Measurements from ENCODE around the gene SEPTIN12.

SEPTIN12 gene

GRCh38 chr16:4811242-4811641, 23.1 kb upstream of the SEPTIN12 start:
- Histone ChIP-seq H3K4me2 (ENCODE audit: low read depth, low read length, poor library complexity, severe bottlenecking) (no peak overlapping the region), H3K36me3 (ENCODE audit: insufficient read depth, low read length) (peaks cover 31% of the 10 kb centered on the region; the same call in 1 of the 2 replicates), H2AFZ (ENCODE audit: low read length) (no peak overlapping the region), H3K9ac (ENCODE audit: low read depth, low read length, poor library complexity, severe bottlenecking) (no peak overlapping the region), H3K4me1 (ENCODE audit: insufficient read depth, low read length, poor library complexity, severe bottlenecking) (no peaks in the 10 kb centered on the region), H3K79me2 (ENCODE audit: insufficient read depth, low read length) (no peaks in the 10 kb centered on the region), H3K27me3 (ENCODE audit: insufficient read depth, low read length, poor library complexity, severe bottlenecking) (no peaks in the 10 kb centered on the region), H3K9me2 (replicated peaks; ENCODE audit: low read depth, low read length) (no peaks in the 10 kb centered on the region), H3K9me3 (ENCODE audit: insufficient read depth, low read depth, low read length) (no peaks in the 10 kb centered on the region), H4K20me1 (ENCODE audit: insufficient read depth, low read length, poor library complexity, severe bottlenecking) (no peaks in the 10 kb centered on the region), H3F3A (ENCODE audit: low read depth) (no peaks in the 10 kb centered on the region), H3K4me3 (ENCODE audit: low read length, poor library complexity, severe bottlenecking) (no peak overlapping the region)
- no peak for TF ChIP-seq CTCF (conservative IDR thresholded peaks at IDR 0.05; ENCODE audit: low read length)
- no peak for TF ChIP-seq EZH2phosphoT487 (IDR thresholded peaks at IDR 0.05; ENCODE audit: borderline replicate concordance)

- Histone ChIP-seq H2AFZ (ENCODE audit: low read length) (no peak overlapping the region), H3K9me2 (replicated peaks; ENCODE audit: low read depth, low read length) (no peaks in the 10 kb centered on the region), H3F3A (ENCODE audit: low read depth) (no peaks in the 10 kb centered on the region), H3K4me3 (ENCODE audit: low read length, poor library complexity, severe bottlenecking) (no peak overlapping the region), H4K20me1 (ENCODE audit: insufficient read depth, low read length, poor library complexity, severe bottlenecking) (no peaks in the 10 kb centered on the region), H3K9ac (ENCODE audit: low read depth, low read length, poor library complexity, severe bottlenecking) (no peak overlapping the region), H3K9me3 (ENCODE audit: insufficient read depth, low read depth, low read length) (no peaks in the 10 kb centered on the region), H3K27me3 (ENCODE audit: insufficient read depth, low read length, poor library complexity, severe bottlenecking) (no peaks in the 10 kb centered on the region), H3K79me2 (ENCODE audit: insufficient read depth, low read length) (no peaks in the 10 kb centered on the region), H3K4me2 (ENCODE audit: low read depth, low read length, poor library complexity, severe bottlenecking) (no peak overlapping the region), H3K36me3 (ENCODE audit: insufficient read depth, low read length) (peaks cover 4% of the 10 kb centered on the region; the same call in 1 of the 2 replicates), H3K4me1 (ENCODE audit: insufficient read depth, low read length, poor library complexity, severe bottlenecking) (no peaks in the 10 kb centered on the region)
- TF ChIP-seq EZH2phosphoT487 (IDR thresholded peaks at IDR 0.05; ENCODE audit: borderline replicate concordance) (no peak), CTCF (conservative IDR thresholded peaks at IDR 0.05; ENCODE audit: low read length) (no peak)
These were observed 18.1 kb upstream of the SEPTIN12 start for GRCh38 chr16:4806280-4806679.

- no peaks in the 10 kb centered on the region for H3K9me3 ChIP-seq (ENCODE audit: insufficient read depth, low read depth, low read length)
- TF ChIP-seq CTCF (conservative IDR thresholded peaks at IDR 0.05; ENCODE audit: low read length) (no peak), EZH2phosphoT487 (IDR thresholded peaks at IDR 0.05; ENCODE audit: borderline replicate concordance) (no peak)
- H3K9ac ChIP-seq (ENCODE audit: low read depth, low read length, poor library complexity, severe bottlenecking), result no peak overlapping the region
These were observed 17.1 kb upstream of the SEPTIN12 start for GRCh38 chr16:4805231-4805630.

More at GRCh38 chr16:4805231-4805630, 17.1 kb upstream of the SEPTIN12 start:
- Histone ChIP-seq H3K4me2 (ENCODE audit: low read depth, low read length, poor library complexity, severe bottlenecking) (no peak overlapping the region), H3K9me2 (replicated peaks; ENCODE audit: low read depth, low read length) (no peaks in the 10 kb centered on the region), H3K4me3 (ENCODE audit: low read length, poor library complexity, severe bottlenecking) (no peak overlapping the region), H3K27me3 (ENCODE audit: insufficient read depth, low read length, poor library complexity, severe bottlenecking) (no peaks in the 10 kb centered on the region), H3F3A (ENCODE audit: low read depth) (no peaks in the 10 kb centered on the region), H3K4me1 (ENCODE audit: insufficient read depth, low read length, poor library complexity, severe bottlenecking) (no peaks in the 10 kb centered on the region), H2AFZ (ENCODE audit: low read length) (no peak overlapping the region), H3K79me2 (ENCODE audit: insufficient read depth, low read length) (no peaks in the 10 kb centered on the region), H4K20me1 (ENCODE audit: insufficient read depth, low read length, poor library complexity, severe bottlenecking) (no peaks in the 10 kb centered on the region), H3K36me3 (ENCODE audit: insufficient read depth, low read length) (peaks cover 4% of the 10 kb centered on the region; the same call in 1 of the 2 replicates)
